H1 (cell line): ENCODE data around the gene PIGZ. TPM values are rescaled to one million over a fixed set of nuclear protein-coding genes. Genes with fewer than 3 reads are reported as not detected.

Experiments
- CTCF ChIA-PET: fragments of 300-600 bp; sonication (Branson Sonifier 250); formaldehyde crosslinking; loops from one replicate; lab custom pipeline; 2021; ENCODE audit not compliant: partially characterized antibody; lab: Charles Lee
- POLR2A ChIA-PET: fragments of 300-600 bp; sonication (Branson Sonifier 250); formaldehyde crosslinking; loops from one replicate; lab custom pipeline; 2021; ENCODE audit warnings: inconsistent platforms; ENCODE audit not compliant: partially characterized antibody; lab: Charles Lee
- DNase-seq, 2 experiments: peaks; one replicate each; pipeline versions ENCODE4 v3.0.0 to v3.0.0-alpha.2; 2010 to 2022; ENCODE audit warnings: low spot score in 2 of 2, low read depth in 1 of 2, mixed read lengths in 1 of 2
- FAIRE-seq: peaks from 2 replicates; lab custom pipeline; 2011; peaks lifted over from hg19 to GRCh38; lab: Jason Lieb, UNC
- H2AFZ ChIP-seq: 2 replicates; pipeline ENCODE4 v1.8.1; 2012; ENCODE audit warnings: low read length, inconsistent platforms
- H2AK5ac ChIP-seq: 2 replicates; pipeline ENCODE4 v1.6.1; 2013; ENCODE audit warnings: low read depth, low read length
- H2BK120ac ChIP-seq: replicated peaks from 2 replicates; pipeline ENCODE3; 2013; ENCODE audit warnings: low read depth, low read length, inconsistent platforms
- H2BK12ac ChIP-seq: 2 replicates; pipeline ENCODE4 v1.6.1; 2013; ENCODE audit warnings: low read depth, low read length
- H2BK15ac ChIP-seq: 2 replicates; pipeline ENCODE4 v1.6.1; 2013; ENCODE audit warnings: low read length
- H2BK20ac ChIP-seq: 2 replicates; pipeline ENCODE4 v1.6.1; 2013; ENCODE audit warnings: low read length
- H2BK5ac ChIP-seq: 2 replicates; pipeline ENCODE4 v1.6.1; 2013; ENCODE audit warnings: low read depth, low read length
- H3K14ac ChIP-seq: 2 replicates; pipeline ENCODE4 v1.6.1; 2013; ENCODE audit warnings: inconsistent platforms; ENCODE audit not compliant: insufficient read length
- H3K18ac ChIP-seq: 2 replicates; pipeline ENCODE4 v1.6.1; 2013; ENCODE audit warnings: low read length; ENCODE audit errors: extremely low read depth
- H3K23ac ChIP-seq: 2 replicates; pipeline ENCODE4 v1.6.1; 2013; ENCODE audit warnings: inconsistent platforms; ENCODE audit not compliant: insufficient read length
- H3K23me2 ChIP-seq: 2 replicates; pipeline ENCODE4 v1.6.1; 2013; ENCODE audit warnings: low read depth, low read length
- H3K27ac ChIP-seq: 2 replicates; pipeline ENCODE4 v1.6.1; 2011; ENCODE audit warnings: low read depth, low read length, inconsistent platforms
- H3K27me3 ChIP-seq, 4 experiments: replicated peaks in 1 of 4; 1 replicate in 1 of 4; 2 replicates in 3 of 4; pipeline versions ENCODE4 v1.6.1 to v1.8.1; 2011 to 2013; ENCODE audit warnings: low read length in 3 of 4, mild to moderate bottlenecking in 3 of 4, inconsistent platforms in 2 of 4, mixed read lengths in 2 of 4, moderate library complexity in 1 of 4; ENCODE audit not compliant: control insufficient read depth in 3 of 4, insufficient read depth in 3 of 4; ENCODE audit errors: extremely low read depth in 1 of 4
- H3K36me3 ChIP-seq, 4 experiments: 2 replicates each; pipeline versions ENCODE4 v1.6.1 to v1.8.1; 2011 to 2013; ENCODE audit warnings: mild to moderate bottlenecking in 4 of 4, low read length in 3 of 4, moderate library complexity in 2 of 4, control low read depth in 1 of 4, inconsistent platforms in 1 of 4; ENCODE audit not compliant: insufficient read depth in 4 of 4, control insufficient read depth in 2 of 4
- H3K4ac ChIP-seq: replicated peaks from 2 replicates; pipeline ENCODE3; 2013; ENCODE audit warnings: low read length, low read depth, mixed read lengths, inconsistent platforms; ENCODE audit not compliant: insufficient read length
- H3K4me1 ChIP-seq, 4 experiments: replicated peaks in 1 of 4; 1 replicate in 1 of 4; 2 replicates in 3 of 4; pipeline versions ENCODE4 v1.6.1 to v1.8.1; 2011 to 2013; ENCODE audit warnings: low read length in 3 of 4, inconsistent platforms in 2 of 4, mixed read lengths in 1 of 4; ENCODE audit not compliant: insufficient read depth in 4 of 4, control insufficient read depth in 3 of 4
- H3K4me2 ChIP-seq, 2 experiments: 2 replicates each; pipeline versions ENCODE4 v1.6.1 to v1.8.1; 2011 to 2013; ENCODE audit warnings: low read depth in 2 of 2, low read length in 2 of 2, control low read depth in 1 of 2, inconsistent platforms in 1 of 2, mild to moderate bottlenecking in 1 of 2; ENCODE audit not compliant: insufficient read depth in 1 of 2
- H3K4me3 ChIP-seq, 4 experiments: fragments of 200-600, 300-600 bp in 1 of 4; sonication (generic), shearing (Covaris generic), sonication (Bioruptor Twin) in 1 of 4; 2 replicates each; pipeline versions ENCODE4 v1.5.1 to v1.8.1; 2011 to 2016; ENCODE audit warnings: low read length in 4 of 4, low read depth in 3 of 4, control low read depth in 2 of 4, inconsistent platforms in 2 of 4, mild to moderate bottlenecking in 2 of 4, mixed read lengths in 1 of 4, moderate library complexity in 1 of 4; ENCODE audit not compliant: insufficient read depth in 2 of 4; ENCODE audit errors: extremely low read depth in 1 of 4
- H3K56ac ChIP-seq: replicated peaks from 2 replicates; pipeline ENCODE3; 2013; ENCODE audit warnings: low read depth, mild to moderate bottlenecking, mixed read lengths, low read length, inconsistent platforms; ENCODE audit not compliant: insufficient read length
- H3K79me1 ChIP-seq: 2 replicates; pipeline ENCODE4 v1.6.1; 2013; ENCODE audit warnings: low read depth, low read length, control low read depth
- H3K79me2 ChIP-seq, 2 experiments: 2 replicates each; pipeline versions ENCODE4 v1.6.1 to v1.8.1; 2012 to 2013; ENCODE audit warnings: low read length in 2 of 2, mild to moderate bottlenecking in 2 of 2, inconsistent platforms in 1 of 2; ENCODE audit not compliant: insufficient read depth in 2 of 2, control insufficient read depth in 1 of 2
- H3K9ac ChIP-seq, 4 experiments: replicated peaks in 1 of 4; 1 replicate in 1 of 4; 2 replicates in 3 of 4; pipeline versions ENCODE4 v1.6.1 to v1.8.1; 2011 to 2013; ENCODE audit warnings: low read depth in 3 of 4, low read length in 3 of 4, control low read depth in 2 of 4, mild to moderate bottlenecking in 2 of 4, moderate library complexity in 2 of 4, inconsistent platforms in 1 of 4; ENCODE audit errors: extremely low read depth in 1 of 4
- H3K9me3 ChIP-seq, 2 experiments: 2 replicates each; pipeline versions ENCODE4 v1.6.1 to v1.8.1; 2012 to 2013; ENCODE audit warnings: mild to moderate bottlenecking in 2 of 2, moderate library complexity in 2 of 2, control low read depth in 1 of 2, inconsistent platforms in 1 of 2, low read depth in 1 of 2, low read length in 1 of 2, mixed read lengths in 1 of 2; ENCODE audit not compliant: insufficient read depth in 2 of 2
- H4K20me1 ChIP-seq, 2 experiments: replicated peaks in 1 of 2; 2 replicates each; pipeline versions ENCODE3 to v1.8.1; 2011 to 2013; ENCODE audit warnings: inconsistent platforms in 2 of 2, low read length in 2 of 2, mild to moderate bottlenecking in 1 of 2; ENCODE audit not compliant: insufficient read depth in 2 of 2, control insufficient read depth in 1 of 2
- H4K5ac ChIP-seq: 2 replicates; pipeline ENCODE4 v1.6.1; 2013; ENCODE audit warnings: low read length, low read depth, mixed read lengths, inconsistent platforms; ENCODE audit not compliant: insufficient read length
- H4K8ac ChIP-seq: 2 replicates; pipeline ENCODE4 v1.8.0; 2013; ENCODE audit warnings: mild to moderate bottlenecking, moderate library complexity, low read length, inconsistent platforms; ENCODE audit not compliant: insufficient read depth; ENCODE audit errors: extremely low read depth
- H4K91ac ChIP-seq: replicated peaks from 2 replicates; pipeline ENCODE3; 2013; ENCODE audit warnings: low read length, mixed read lengths, inconsistent platforms; ENCODE audit not compliant: insufficient read length
- CHD2 ChIP-seq: IDR thresholded peaks from 2 replicates; pipeline ENCODE4 v1.6.1; 2012; ENCODE audit warnings: low read length, improper control_type of control experiment
- EP300 ChIP-seq, 2 experiments: IDR thresholded peaks; 1 replicate in 1 of 2; 2 replicates in 1 of 2; pipeline ENCODE4 v1.6.1; 2011 to 2012; ENCODE audit warnings: low read depth in 2 of 2, low read length in 2 of 2, mild to moderate bottlenecking in 2 of 2, borderline replicate concordance in 1 of 2, inconsistent platforms in 1 of 2, moderate library complexity in 1 of 2
- HDAC2 ChIP-seq, 2 experiments: fragments of 300-600 bp in 1 of 2; sonication (generic) in 1 of 2; IDR thresholded peaks; 2 replicates each; pipeline ENCODE4 v1.6.1; 2011 to 2012; ENCODE audit warnings: low read depth in 2 of 2, low read length in 2 of 2, mild to moderate bottlenecking in 2 of 2, moderate library complexity in 2 of 2, borderline replicate concordance in 1 of 2, inconsistent platforms in 1 of 2
- JUND ChIP-seq: IDR thresholded peaks from 2 replicates; pipeline ENCODE4 v1.6.1; 2011; ENCODE audit warnings: mild to moderate bottlenecking, improper control_type of control experiment, low read length
- KDM1A ChIP-seq: fragments of 200-600, 300-600 bp; sonication (generic); IDR thresholded peaks from 2 replicates; pipeline ENCODE4 v1.7.1; 2016; ENCODE audit warnings: mild to moderate bottlenecking, low read length, borderline replicate concordance
- KDM4A ChIP-seq: IDR thresholded peaks from one replicate; pipeline ENCODE4 v1.7.1; 2012; ENCODE audit warnings: low read depth, mild to moderate bottlenecking, moderate library complexity, low read length, inconsistent platforms; ENCODE audit not compliant: severe bottlenecking
- RAD21 ChIP-seq, 2 experiments: IDR thresholded peaks in 1 of 2; conservative IDR thresholded peaks in 1 of 2; 2 replicates each; pipeline ENCODE4 v1.6.1; 2011; ENCODE audit warnings: low read depth in 2 of 2, low read length in 2 of 2, improper control_type of control experiment in 1 of 2, inconsistent platforms in 1 of 2, mild to moderate bottlenecking in 1 of 2, moderate library complexity in 1 of 2
- RBBP5 ChIP-seq: IDR thresholded peaks from 2 replicates; pipeline ENCODE4 v1.7.1; 2012; ENCODE audit warnings: low read depth, mild to moderate bottlenecking, inconsistent platforms, low read length, moderate library complexity, borderline replicate concordance
- SP1 ChIP-seq: IDR thresholded peaks from 2 replicates; pipeline ENCODE4 v1.6.1; 2011; ENCODE audit warnings: low read depth, low read length
- SP2 ChIP-seq: IDR thresholded peaks from 2 replicates; pipeline ENCODE4 v1.6.1; 2012; ENCODE audit warnings: mild to moderate bottlenecking, low read length, inconsistent platforms
- SRF ChIP-seq: IDR thresholded peaks from 2 replicates; pipeline ENCODE4 v1.6.1; 2011; ENCODE audit warnings: mild to moderate bottlenecking, low read depth, low read length, moderate library complexity
- SUZ12 ChIP-seq: fragments of 200-600 bp; sonication (generic); IDR thresholded peaks from 2 replicates; pipeline ENCODE4 v1.6.1; 2012; ENCODE audit warnings: mild to moderate bottlenecking, inconsistent platforms, low read length, moderate library complexity, mixed read lengths
- TCF12 ChIP-seq: IDR thresholded peaks from 2 replicates; pipeline ENCODE4 v1.6.1; 2011; ENCODE audit warnings: low read depth, mild to moderate bottlenecking, low read length
- WGBS, 2 experiments: shearing (Covaris generic) in 1 of 2; methylation state at CpG; one replicate each; pipeline versions ENCODE4 v1.1.6 to v1.1.7; 2013 to 2015; ENCODE audit warnings: low lambda C conversion rate in 2 of 2, mixed read lengths in 2 of 2, inconsistent platforms in 1 of 2, low coverage in 1 of 2, missing lambda C conversion rate in 1 of 2; ENCODE audit not compliant: insufficient replicate concordance in 2 of 2, insufficient coverage in 1 of 2, insufficient read length in 1 of 2; ENCODE audit errors: extremely low coverage in 1 of 2, missing lambda C conversion rate in 1 of 2; 5-methylcytosine and 5-hydroxymethylcytosine counted together
- polyA plus RNA-seq, 7 experiments: library from polyadenylated mRNA; depleted of rRNA in 3 of 7; stranded (reverse) in 5 of 7; unstranded in 2 of 7; fragments of >200 nt in 5 of 7; fragments of 200-250 nt in 2 of 7; gene quantifications; 1 replicate in 5 of 7; 2 replicates in 1 of 7; 4 replicates in 1 of 7; pipeline versions ENCODE4 v1.2.1 to v1.2.3, GENCODE V29; 2011 to 2013; ENCODE audit warnings: missing spikeins in 2 of 7, mixed read lengths in 2 of 7
- total RNA-seq: library from RNA; stranded (reverse); fragmentation: NEBNext Ultra II Directional; extraction: Animal tissue kit (Norgen Biotek cat#: 25700); gene quantifications from 2 replicates; pipeline ENCODE4 v1.2.1, GENCODE V29; 2021

The PIGZ gene
- total and polyA plus RNA-seq, 2 of the 8 experiments (the other 6 are each of a cell fraction or from before 2014, with no cell fraction given), result 0.32 TPM; not detected in 1

- CTCF ChIA-PET, result interaction anchor here (0.9 to 2.8 kb wide), 12 partner anchors 17 to 485 kb away, joined by 3 to 10 read pairs (median 4); no protein-coding TSS in a partner anchor
- Histone ChIP-seq H3K4ac (no peak overlapping the region), H3K23ac (no peak overlapping the region), H3K4me3 (no peak overlapping the region), H3K23me2 (peaks cover 10% of the 10 kb centered on the region; the same call in 1 of the 2 replicates), H4K20me1 (no peaks in the 10 kb centered on the region), H4K8ac (no peak overlapping the region), H3K27me3 (peaks cover 49 to 54% (median 52%) of the 10 kb centered on the region in 4 experiments), H2BK5ac (no peak overlapping the region), H2BK12ac (no peak overlapping the region), H3K9ac (no peak overlapping the region), H2AK5ac (no peak overlapping the region; the same call in 1 of the 2 replicates), H3K79me1 (no peaks in the 10 kb centered on the region), H3K27ac (no peak overlapping the region), H3K56ac (no peak overlapping the region), H2AFZ (no peak overlapping the region), H2BK20ac (no peak overlapping the region), H3K79me2 (no peaks in the 10 kb centered on the region), H3K18ac (no peak overlapping the region), H3K4me2 (no peak overlapping the region), H3K14ac (no peak overlapping the region), H2BK15ac (no peak overlapping the region), H4K91ac (no peak overlapping the region), H3K9me3 (no peaks in the 10 kb centered on the region), H2BK120ac (no peak overlapping the region), H4K5ac (no peak overlapping the region), H3K4me1 (peaks cover 0 to 24% (median 10%) of the 10 kb centered on the region in 4 experiments; a peak in 5 of 7 replicates), H3K36me3 (peaks cover 0 to 8% (median 0%) of the 10 kb centered on the region in 4 experiments; a peak in 1 of 8 replicates)
- DNase-seq, result no peak
- 79% methylated on average over 7 of the region's 7 CpGs; no CpG with 5 or more reads in 1 of the 2 experiments for WGBS, 2 experiments
- POLR2A ChIA-PET, result no interaction called here
- no peak for FAIRE-seq
- TF ChIP-seq SUZ12, result no peak
- no peak for TF ChIP-seq KDM1A
- TF ChIP-seq RBBP5, result no peak
- no peak for TF ChIP-seq SP2
- TF ChIP-seq TCF12, result no peak
- no peak for TF ChIP-seq RAD21 (IDR thresholded peaks at IDR 0.05 in 1 of 2, conservative IDR thresholded peaks at IDR 0.05 in 1 of 2; ENCODE audit: low read depth in 2 of 2, low read length in 2 of 2)
- TF ChIP-seq KDM4A, result no peak
- TF ChIP-seq CHD2, result no peak
- TF ChIP-seq EP300 (IDR thresholded peaks at IDR 0.05; ENCODE audit: borderline replicate concordance in 1 of 2, low read depth in 2 of 2, low read length in 2 of 2), result no peak
- TF ChIP-seq HDAC2 (IDR thresholded peaks at IDR 0.05; ENCODE audit: borderline replicate concordance in 1 of 2, low read depth in 2 of 2, low read length in 2 of 2), result no peak
- TF ChIP-seq JUND, result no peak
- no peak for TF ChIP-seq SRF
- no peak for TF ChIP-seq SP1
Measured at GRCh38 chr3:196971094-196971698, 2.6 kb upstream of the PIGZ start.
